NCI-H1930 (cell line): ENCODE results near the gene NEU1.
"Not testable (repeated sequence)": the region's sequence is repeated elsewhere in the genome, so short reads cannot be mapped to it uniquely, and the experiment has no call there.

Experiments
- DNase-seq, 2 experiments: peaks; one replicate each; lab custom pipeline; 2025; lab: John Stamatoyannopoulos, UW

NEU1 gene

DNA sequence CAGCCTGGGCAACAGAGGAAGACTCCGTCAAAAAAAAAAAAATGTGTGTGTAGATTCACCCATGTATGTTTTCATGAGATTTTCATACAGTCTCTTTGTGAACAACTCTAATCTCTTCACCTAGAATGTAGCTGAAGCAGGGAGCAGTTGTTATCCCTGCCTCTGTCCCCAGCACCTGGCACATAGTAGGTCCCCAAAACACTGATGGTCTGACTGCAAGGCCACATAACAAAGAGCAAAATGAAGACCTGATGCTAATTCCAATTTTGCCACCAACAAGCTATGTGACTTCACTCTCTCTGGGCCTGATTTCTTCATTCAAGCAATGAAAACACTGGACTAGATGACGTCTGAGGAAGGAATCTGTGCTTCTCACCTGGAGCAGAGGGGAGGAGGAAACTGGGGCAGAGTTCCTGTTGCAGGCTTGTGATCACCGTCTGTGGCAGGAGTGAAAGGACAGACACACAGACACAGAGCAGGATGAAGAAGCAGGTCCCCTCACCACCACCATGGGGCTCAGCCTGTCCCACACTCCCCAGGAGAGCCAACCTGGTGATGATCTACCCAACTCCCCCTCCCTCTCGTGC, 11.6 kb upstream of the NEU1 start:
- DNase-seq: no peak

DNA sequence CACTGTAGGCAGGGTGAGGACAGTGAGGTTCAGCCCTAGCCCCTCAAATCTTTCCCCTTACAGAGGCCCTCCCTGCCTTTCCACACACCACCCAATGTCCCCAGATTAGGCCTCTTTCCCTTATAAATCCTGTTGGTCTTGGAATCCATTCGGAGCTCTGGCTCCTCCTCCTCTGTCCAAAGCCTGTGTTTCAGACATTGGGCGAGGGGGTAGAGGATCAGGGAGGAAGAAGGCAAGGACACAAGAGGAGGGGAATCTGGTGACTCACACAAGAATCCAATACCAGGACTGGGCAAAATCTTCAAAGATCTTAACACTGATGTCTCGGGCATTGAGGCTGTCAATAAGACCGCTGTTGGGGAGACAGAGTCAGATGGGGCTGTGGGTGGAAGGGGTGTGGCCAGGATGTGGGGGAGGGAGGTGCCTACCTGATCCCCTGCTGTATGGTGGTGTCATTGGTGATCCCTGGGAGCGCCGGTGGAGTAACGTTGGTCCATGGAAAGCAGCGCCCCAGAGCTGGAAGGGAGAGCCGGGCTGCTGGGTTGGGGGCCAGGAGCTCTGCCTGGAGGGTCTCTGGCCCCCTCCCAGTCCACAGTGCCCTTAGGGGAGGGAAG, 8.5 kb upstream of the NEU1 start:
- DNase-seq: no peak

DNA sequence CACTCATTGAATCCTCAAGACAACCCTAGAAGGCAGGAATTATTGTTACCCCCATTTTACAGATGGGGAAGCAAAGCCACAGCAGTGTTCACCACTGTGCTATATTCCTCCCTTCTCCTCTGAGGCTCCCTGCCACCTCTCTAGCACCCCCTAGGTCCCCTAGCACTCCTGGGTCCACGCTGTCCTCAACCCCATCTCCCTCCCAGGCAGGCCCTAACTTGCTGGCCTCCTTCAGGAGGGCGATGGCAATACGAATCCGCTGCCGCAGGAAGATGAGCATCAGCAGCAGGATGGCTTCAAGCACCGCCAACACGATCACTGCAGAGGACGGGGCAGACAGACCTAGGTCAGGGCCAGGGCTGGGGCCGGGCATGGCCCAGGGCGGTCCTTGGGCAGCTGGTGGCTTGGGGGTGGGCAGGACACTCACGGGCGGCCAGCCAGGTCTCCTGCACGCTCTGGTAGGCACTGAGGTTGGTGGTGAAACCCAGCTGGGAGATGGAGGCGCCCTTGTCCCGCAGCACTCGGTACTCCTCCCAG, 7.8 kb upstream of the NEU1 start:
- DNase-seq: no peak

DNA sequence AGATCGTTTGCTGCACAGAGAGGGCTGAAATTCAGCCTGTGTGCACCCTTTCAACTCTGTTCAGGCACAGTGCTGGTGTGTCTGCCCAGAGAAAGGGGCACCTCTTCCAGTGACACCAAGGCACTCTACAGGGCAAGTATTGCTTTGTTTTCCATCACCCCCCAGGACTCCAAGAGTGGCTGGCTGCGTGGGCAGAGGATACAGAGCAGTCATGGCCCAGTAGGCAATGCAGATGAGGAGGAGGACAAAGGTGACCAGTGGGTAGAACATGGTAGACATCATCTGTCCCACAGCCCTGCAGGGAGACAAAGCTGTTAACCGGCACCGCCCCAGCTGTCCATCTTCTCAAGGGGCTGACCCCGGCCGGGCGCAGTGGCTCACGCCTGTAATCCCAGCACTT, 6.7 kb upstream of the NEU1 start:
- no peak for DNase-seq

DNA sequence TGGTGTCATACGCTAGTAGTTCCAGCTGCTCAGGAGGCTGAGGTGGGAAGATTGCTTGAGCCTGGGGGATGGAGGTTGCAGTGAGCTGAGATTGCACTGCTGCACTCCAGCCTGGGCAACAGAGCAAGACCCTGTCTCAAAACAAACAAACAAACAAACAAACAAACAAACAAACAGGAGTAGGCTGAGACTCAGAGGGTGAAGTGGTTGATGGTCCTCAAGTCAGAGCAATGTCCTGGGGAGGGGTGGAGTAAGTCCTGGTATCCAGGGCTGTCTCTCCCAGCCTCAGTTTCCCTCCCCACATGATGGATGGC, 6.0 kb upstream of the NEU1 start:
- not testable (repeated sequence) for DNase-seq

DNA sequence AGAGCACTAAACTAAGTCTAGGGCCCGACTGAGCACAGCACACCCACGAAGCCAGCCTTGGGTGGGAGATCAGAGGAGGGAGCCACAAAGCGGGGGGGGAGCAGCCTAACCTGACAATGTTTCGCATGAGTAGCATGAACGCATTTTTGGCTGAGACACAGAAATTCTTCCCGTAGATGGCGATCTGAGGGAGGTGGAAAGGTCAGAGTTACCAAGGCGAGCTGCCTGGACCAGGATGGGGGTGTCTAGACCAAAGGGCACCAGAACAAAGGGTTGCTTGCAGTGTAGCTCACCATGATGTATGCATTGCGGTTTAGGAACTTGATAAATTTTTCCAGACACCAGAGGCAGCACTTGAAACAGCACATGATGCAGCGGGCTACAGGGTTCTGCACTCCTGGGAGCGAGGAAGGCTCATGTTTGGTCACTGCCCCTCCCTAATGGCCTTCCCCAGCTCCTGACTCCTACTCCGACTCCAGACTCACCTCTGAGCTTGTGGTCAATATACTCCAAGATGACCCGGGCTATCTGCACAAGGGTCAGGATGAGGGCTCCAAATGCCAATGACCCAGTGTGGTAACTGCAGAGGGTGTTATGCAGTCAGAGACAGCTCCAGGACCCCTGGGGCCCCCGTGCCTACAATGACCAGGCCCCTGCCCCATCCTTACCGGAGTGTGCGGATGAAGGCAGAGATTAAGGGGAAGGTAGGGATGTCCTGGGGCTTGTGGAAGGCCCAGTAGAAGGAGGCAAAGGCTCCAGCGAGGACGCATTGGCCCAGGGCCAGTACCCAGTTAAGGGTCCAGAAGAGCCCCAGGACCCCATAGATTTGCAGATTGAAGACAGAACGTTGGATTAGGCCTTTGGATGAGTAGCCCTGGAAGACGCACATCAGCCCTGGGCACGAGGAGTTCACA, 2.8 kb upstream of the NEU1 start:
- no peak for DNase-seq

DNA sequence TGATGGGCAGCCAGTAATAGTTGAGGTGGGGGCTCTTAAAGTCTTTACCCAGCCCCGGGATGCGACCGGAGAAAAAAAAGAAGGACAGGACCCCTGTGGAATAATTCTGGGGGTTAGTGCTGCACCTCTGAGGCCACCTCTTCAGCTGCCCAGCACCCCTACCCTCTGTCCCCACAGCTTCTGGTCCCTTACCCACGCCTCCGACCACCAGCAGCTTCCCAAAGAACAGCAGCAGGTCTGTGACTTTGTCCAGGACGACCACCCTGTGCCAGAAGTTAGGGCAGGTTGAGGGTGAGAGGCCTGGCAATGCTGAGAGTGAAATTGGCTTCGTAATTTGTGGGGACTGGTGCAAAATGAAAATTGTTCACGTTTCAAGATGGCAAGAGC, 2.2 kb upstream of the NEU1 start:
- no peak for DNase-seq

DNA sequence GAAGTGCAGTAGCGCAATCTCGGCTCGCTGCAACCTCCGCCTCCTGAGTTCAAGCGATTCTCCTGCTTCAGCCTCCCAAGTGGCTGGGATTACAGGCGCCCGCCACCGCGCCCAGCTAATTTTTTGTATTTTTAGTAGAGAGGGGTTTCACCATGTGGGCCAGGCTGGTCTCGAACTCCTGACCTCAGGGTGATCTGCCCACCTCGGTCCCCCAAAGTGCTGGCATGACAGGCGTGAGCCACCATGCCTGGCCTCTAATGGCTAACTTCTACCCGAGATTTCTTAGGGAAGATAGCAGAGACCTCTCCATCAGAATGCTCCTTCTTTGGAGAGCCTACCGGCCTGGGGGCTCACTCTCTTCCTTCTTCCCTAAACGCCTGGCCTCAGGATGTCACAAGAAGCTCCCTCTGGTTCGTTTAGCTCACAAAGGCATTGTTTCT, 1.5 kb upstream of the NEU1 start:
- not testable (repeated sequence) for DNase-seq

DNA sequence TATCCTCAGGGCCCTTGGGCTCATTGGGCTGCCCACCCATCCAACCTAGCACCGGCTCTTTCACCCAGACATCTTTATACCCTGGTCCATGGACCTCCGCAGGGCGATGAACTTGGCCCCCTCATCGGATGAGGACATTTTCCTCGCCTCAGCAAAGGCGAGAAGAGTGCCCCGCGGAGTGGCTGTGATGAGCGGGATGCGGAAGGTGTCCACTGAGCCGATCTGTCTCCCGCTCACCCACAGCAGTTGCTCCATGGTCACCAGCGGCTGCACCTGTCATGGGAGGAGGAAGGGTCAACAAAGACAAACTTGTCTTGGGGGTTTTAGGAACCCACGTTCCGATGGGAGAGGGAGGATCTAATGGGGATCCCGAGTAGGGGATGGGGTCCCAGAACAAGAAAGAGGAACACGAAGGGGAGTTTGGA, 690 bp downstream of the NEU1 start:
- no peak for DNase-seq

DNA sequence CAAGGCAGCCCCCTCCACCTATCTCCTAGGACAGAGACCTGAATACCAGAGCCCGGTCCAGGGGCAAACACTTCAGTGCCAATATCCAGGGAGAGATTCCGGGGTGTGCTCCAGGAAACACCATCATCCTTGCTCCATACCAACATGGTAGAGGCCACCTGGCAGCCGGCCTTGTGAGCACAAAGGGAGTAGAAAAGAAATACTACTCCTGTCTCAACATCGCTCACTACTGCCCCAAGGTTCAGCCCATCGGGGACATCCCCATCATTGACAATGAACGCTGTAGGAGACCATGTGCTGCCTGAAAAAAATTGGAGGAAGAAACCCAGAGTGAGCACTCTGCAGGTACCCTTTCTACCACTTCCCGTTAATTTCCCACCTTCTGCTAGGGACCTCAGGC, 1.5 kb downstream of the NEU1 start:
- no peak for DNase-seq

DNA sequence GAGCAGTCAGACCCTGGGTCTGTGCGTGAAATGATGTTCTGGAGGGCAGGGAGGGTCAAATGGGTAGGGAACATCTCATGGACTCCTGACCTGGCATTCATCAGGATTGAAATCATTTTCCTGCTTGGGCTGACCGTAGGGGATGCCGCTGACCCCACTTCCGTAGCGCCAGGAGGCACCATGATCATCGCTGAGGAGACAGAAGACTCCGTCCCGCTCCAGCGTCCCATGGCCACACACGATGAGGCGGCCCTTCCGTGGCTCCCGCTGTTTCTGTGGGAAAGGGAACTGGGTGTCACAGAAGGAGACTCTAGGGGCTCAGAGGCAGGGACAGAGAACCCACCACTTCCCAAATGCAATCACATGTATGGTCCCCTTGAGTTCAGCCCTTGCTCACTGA, 2.3 kb downstream of the NEU1 start:
- DNase-seq: no peak

DNA sequence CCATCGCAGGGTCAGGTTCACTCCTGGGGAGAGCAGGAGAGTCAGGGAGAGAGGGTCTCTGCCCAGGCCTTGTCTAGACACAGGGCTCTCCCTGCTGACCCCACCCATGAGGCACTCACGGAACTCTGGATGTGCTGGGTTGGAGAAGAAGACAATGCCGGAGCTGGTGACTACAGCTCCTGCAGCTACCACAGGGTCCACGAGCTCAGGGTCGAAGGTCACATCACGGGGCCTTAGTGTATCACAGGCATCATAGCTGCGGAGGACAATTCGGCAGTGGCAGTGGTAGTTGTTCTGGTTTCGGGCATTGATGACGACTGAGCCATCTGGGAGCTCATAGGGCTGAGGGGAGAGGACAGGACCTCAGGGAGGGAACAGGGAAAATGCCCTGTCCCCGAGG, 2.7 kb downstream of the NEU1 start:
- DNase-seq: no peak

DNA sequence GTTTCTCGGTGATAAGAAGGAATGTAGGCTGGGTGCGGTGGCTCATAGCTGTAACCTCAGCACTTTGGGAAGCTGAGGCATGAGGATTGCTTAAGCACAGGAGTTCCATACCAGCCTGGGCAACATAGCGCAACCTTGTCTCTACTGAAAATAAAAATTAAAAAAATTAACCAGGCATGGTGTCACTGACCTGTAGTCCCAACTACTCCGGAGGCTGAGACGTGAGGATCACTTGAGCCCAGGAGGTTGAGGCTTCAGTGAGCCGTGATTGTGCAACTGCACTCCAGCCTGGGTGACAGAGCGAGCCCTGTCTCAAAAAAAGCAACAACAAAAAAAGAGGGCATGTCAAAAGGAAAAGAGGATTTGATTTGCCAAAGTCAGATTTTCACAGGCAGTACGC, 3.9 kb downstream of the NEU1 start:
- DNase-seq: no peak

DNA sequence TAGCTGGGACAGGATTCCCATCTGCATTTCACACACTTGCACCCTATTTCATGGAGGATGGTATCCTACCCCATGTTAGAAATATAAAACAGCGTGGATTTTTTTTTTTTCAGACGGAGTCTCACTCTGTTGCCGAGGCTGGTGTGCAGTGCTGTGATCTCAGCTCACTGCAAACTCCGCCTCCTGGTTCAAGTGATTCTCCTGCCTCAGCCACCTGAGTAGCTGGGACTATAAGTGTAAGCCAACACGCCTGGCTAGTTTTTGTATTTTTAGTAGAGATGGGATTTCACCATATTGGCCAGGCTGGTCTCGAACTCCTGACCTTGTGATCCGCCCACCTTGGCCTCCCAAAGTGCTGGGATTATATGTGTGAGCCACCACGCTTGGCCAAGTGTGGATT, 4.8 kb downstream of the NEU1 start:
- not testable (repeated sequence) for DNase-seq

DNA sequence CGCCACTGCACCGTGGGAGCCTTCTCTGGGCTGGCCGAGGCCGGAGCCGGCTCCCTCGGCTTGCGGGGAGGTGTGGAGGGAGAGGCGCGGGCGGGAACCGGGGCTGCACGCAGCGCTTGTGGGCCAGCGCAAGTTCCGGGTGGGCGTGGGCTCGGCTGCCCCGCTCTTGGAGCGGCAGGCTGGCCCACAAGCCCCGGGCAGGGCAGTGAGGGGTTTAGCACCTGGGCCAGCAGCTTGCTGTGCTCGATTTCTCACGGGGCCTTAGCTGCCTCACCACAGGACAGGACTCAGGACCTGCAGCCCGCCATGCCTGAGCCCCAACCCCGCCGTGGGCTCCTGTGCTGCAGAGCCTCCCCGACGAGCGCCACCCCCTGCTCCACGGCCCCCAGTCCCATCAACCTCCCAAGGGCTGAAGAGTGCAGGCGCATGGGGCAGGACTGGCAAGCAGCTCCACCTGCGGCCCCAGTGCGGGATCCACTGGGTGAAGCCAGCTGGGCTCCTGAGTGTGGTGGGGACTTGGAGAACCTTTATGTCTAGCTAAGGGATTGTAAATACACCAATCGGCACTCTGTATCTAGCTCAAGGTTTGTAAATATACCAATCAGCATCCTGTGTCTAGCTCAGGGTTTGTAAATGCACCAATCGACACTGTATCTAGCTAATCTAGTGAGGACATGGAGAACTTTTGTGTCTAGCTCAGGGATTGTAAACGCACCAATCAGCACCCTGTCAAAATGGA, 10.5 kb downstream of the NEU1 start:
- not testable (repeated sequence) for DNase-seq

DNA sequence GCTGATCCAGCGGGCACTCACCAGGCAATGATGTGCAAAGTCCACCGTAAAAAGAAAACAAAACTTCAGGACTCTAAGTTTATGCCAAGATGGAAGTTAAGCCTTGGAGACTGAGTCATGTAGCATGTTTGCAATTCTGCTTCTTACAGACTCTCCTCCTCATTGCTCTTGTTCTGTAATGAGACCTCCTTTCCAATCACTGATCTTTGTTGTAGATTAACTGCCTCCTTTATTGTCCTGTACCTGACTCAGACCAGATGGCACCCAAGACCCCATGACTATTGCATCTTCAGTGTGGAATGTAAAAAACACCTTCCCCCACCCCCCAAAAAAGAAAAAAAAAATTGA, 11.2 kb downstream of the NEU1 start:
- DNase-seq: no peak

DNA sequence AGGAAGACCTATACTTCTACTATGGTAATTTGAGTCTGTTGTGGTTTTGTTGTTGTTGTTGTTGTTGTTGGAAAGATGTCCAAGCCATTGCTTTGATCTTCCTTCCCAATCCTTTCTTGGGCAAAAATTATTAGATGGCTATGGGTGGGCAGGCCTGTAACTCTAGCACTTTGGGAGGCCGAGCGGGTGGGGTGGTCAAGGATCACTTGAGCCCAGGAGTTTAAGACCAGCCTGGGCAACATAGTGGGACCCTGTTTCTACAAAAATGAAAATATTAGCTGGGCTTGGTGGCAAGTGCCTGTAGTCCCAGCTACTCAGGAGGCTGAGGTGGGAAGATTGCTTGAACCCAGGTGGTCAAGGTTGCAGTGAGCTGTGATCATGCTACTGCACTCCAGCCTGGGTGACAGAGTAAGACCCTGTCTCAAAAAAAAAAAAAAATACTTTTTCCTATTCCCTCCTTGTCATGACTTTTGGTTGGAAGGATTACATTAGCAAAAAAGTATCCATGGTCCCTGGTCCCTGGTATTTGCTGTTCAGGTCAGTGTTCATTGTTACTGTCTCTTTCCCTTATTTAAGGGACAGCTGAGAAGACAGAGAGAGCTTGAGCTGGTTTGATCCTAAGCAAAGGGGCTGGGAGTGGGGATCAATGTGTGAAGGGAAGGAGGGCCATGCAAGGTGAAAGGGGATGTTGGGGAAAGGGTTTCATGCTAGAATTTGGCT, 11.7 kb downstream of the NEU1 start:
- DNase-seq: no peak

DNA sequence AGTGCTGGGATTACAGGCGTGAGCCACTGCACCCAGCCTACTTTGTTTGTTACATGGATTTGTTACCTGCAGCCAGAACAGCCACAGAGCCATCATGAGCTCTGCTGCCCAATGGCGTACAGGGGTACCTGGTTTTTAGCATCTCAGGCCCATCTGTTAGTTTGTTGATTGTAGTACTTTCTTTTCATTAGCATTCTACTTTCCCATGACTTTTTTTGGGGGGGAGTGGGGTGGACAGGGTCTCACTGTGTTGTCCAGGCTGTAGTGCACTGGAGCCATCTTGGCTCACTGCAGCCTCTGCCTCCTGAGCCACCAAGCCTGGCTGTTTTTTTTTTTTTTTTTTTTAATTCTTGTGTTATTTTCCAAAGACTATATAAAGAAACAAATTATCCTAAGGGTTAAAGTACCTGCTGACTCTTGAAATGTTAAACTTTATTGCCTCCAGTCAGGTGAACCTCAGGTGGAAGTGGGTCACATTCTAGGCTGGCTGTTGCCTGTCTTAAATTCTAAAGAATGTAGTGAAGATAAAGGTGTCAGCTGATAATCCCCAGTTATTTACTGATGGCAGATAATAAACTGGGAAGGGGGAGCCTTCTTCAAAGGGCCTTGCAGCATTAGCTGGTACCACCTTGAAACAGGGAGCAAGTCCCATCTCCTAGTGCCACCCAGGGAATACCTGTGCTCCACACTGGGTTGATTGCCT, 15.2 kb downstream of the NEU1 start:
- DNase-seq: no peak

DNA sequence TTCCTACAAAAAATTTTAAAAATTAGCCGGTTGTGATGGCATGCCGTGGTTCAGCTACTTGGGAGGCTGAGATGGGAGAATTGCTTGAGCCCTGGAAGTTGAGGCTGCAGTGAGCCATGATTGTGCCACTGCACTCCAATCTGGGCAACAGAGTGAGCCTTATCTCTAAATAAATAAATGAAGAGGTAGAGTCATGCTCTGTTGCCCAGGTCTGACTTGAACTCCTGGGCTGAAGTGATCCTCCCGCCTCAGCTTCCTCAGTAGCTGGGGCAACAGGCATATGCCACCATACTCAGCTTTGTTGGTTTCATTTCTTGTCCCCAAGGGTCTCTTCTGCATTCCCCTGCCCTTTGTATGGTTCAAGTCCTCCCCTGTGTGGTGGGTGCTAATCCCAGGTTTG, 18.1 kb downstream of the NEU1 start:
- no peak for DNase-seq

DNA sequence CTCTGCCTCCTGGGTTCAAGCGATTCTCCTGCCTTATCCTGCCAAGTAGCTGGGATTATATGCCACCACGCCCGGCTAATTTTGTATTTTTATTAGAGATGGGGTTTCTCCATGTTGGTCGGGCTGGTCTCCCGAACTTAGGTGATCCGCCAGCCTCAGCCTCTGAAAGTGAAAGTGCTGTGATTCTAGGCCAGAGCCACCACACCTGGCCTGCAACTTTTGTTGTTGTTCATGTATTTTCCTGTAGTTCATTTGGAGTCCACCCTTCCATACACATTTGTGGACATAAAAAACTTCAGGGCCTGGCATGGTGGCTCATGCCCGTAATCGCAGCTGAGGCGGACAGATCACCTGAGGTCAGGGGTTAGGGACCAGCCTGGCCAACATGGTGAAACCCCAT, 20.6 kb downstream of the NEU1 start:
- no peak for DNase-seq

DNA sequence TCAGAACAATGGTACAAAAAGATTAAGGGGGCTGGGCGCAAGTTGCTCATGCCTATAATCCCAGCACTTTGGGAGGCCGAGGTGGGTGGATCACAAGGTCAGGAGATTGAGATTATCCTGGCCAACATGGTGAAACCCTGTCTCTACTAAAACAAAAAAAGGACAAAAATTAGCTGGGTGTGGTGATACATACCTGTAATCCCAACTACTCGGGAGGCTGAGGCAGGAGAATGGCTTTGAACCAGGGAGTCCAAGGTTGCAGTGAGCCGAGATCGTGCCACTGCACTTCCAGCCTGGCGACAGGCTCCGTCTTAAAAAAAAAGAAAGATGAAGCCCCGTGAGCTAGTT, 22.9 kb downstream of the NEU1 start:
- DNase-seq: not testable (repeated sequence)
